Ramos (cell line): Measurements from ENCODE around the gene FAM43A.

Source experiments
- in situ Hi-C: fragments of 300-500 bp; cut with MboI; formaldehyde crosslinking; loops from one replicate; pipeline ENCODE4 v1.14.3; 2022; ENCODE audit warnings: low sequenced_read_pairs; ENCODE audit not compliant: unreplicated experiment

Gene FAM43A

DNA sequence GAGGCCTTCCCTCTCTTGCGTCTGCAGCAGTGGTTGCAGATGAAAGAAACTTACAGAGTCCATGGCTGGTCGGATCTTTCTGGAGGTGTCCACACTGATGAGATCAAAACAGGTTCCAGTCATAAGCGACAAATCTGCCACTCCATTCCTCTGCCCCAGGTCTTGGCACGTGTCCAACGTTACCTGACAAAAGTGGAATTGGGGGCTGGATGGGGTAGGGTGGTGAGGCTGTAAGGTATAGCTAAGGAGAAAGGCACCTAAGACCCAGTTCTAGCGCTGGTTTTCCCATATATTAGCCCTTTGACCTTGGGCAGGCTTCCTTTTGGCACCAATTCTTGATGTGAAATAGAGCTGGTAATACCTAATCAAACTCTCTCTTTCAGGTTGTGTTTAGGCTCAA is 11.0 kb downstream of the FAM43A start:
- in situ Hi-C loops: no loop called here

- in situ Hi-C loops: no loop called here
Observed at GRCh38 chr3:194702545-194702944, 16.9 kb downstream of the FAM43A start.

DNA sequence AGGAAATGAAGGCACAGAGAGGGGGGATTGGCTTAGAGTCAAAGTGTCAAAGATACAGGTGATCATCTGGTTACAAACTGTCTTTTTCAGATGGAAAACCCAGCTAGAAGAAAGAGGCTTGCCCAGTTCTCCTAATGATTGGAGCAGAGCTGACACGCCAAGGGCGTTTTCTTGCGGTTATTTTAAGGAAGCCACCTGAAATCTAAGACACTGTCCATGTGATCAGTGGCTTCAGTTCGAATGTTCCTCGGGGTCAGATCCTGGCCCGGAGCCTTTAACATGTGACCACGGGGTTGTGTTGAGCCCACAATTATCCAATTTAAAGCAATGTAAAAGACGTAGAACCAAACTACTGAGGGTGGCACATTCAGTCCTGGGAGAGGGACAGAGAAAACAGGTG is 19.5 kb downstream of the FAM43A start:
- in situ Hi-C loops: no loop called here

DNA sequence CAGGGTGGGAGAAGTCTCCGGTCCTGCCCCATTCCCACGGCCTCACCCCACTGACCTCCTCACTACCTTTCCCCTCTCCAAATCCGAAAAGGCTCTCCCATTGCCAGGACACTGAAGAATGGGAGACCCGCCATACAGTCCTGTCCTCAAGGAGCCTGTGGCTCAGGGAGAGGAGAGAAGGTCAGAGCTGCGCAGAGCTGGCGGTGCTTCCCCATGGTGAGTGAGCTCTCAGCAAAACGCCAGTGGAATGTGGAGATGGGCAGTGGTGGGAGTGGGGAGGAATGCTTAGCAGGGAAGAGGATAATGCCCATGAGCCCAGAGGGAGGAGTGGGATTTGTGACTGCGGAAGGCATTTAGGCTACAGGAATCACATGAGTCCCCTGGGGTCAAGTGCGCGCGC is 20.1 kb downstream of the FAM43A start:
- in situ Hi-C loops: no loop called here

GRCh38 chr3:194707147-194707540 is 21.5 kb downstream of the FAM43A start:
- in situ Hi-C loops: no loop called here

GRCh38 chr3:194711286-194711685 is 25.6 kb downstream of the FAM43A start:
- in situ Hi-C loops: no loop called here

GRCh38 chr3:194711913-194712312 is 26.2 kb downstream of the FAM43A start:
- in situ Hi-C loops: no loop called here

GRCh38 chr3:194713299-194714136 is 27.8 kb downstream of the FAM43A start:
- in situ Hi-C loops: no loop called here

GRCh38 chr3:194714137-194714455 is 28.4 kb downstream of the FAM43A start:
- in situ Hi-C loops: no loop called here

DNA sequence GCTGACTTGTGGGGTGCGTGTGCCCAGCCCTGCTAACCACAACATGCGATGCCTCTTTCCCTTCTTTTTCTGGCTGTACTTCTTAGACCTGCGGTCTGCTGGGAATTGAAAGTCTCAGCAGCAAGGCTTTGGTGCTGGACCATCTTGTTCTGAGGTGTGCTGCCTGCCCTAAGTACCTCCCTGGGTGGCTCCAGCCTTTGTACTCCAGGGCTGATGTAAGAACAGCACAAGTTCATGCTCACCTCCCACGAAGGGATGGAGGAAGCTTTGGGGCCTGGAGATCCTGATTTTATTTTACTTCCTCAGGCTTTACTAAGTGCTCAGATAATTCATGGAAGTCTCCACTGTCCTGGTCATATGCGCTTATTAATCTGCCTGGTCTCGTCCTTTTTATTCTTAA is 28.9 kb downstream of the FAM43A start:
- in situ Hi-C loops: no loop called here

DNA sequence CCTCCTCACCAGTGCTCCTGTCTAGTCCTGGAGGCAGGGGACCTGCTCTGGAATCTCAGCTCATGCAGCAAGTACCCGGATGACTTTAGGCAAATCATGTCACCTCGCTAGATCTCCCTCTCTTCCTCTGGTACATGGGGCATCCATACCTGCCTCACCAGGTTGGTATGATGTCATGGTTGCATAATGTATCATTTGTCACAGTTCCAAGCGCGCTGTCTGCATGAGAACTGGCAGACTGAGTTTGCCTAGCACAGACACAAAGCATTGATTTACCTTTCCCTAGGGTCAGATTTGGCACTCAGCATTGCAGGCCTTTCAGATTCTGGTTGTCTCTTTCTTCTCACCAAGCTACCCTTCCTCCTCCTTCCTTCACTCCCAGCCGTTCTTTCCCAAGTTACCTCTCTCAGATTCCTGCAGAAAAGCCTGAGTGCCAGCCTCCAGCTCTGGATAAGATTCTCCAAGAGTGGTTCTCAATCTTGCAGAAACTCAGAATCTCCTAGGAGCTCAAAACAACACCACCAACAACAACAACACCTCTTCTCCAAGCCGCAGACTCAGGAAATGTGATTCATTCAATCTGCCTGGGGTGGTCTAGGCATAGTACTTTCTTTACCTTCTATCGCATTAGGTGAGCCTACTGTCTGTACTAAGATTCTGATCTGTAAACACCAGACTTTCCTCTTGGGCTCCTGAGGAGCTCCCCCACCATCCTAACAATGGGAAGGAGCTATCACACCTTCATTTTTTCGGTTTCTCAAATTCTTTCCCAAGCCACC is 29.5 kb downstream of the FAM43A start:
- in situ Hi-C loops: no loop called here

DNA sequence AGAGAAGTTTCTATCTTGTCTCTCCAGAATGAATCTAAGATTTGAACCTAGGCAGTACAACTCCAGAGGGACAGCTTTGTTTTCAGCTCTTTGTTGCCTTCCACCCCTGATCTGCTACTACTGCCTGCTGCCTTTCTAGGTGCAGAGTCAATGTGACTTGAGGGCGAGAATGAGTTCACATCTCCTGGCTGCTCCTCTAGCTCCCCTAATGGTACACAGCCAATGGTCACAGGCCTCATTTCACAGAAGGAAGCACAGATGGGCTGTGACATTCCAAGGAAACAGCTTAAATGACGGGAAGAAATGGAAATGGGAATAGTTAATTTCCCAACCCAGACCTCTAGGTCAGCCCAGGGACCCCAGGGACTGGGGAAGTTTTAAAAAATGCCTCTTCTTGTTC is 32.4 kb downstream of the FAM43A start:
- in situ Hi-C loops: no loop called here

GRCh38 chr3:194720048-194720447 is 34.4 kb downstream of the FAM43A start:
- in situ Hi-C loops: no loop called here

GRCh38 chr3:194723846-194724618 is 38.3 kb downstream of the FAM43A start:
- in situ Hi-C loops: no loop called here

DNA sequence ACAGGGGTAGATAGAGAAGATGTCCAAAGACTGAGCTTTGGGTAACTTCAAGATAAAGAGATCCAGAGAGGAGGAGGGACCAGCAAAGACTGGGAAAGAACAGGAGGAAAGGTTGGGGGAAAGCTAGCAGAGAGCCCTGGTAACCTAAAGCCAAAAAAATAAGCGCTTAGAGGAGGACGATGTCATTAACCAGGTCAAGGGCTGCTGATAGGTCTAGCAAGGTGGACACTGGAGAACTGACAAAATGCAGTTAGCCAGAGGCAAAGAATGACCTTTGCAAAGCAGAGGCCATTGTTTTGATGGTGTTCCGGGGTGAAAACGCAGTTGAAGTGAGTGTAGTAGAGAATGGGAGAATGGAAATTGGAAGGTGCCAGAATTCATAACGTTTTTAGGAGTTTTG is 39.7 kb downstream of the FAM43A start:
- in situ Hi-C loops: no loop called here

DNA sequence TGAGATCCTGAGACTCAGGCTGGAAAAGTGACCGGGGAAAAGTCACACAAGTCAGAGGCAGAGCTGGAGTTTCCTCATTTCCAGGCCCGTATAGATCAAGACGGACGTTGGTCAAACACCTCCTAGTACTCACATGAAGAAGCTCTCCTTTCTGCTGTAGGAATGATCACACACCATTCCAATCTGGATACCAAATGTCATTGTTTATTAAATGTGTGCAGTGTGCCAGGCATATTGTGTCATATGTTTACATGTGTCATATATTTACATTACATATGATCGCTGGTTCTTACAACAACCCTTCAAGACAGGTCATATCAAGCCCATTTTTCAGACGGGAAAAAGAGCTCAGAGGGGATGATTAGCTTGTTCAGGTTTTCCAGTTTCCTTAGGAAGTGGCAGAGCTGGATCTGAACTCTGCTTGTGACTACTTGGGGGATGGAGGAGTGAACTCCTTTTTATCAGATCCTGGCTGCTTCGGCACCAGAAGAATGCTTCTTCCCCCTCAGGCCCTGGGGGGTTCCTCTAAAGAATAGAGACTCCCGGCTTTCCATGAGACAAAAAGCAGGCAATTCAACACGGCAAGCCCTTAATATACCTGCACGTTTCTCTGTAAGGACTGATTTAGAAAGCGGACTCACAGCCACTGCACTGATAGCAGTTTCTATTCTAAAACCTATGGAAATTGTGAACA is 41.9 kb downstream of the FAM43A start:
- in situ Hi-C loops: no loop called here

- in situ Hi-C loops: no loop called here
Observed at GRCh38 chr3:194728986-194729385, 43.3 kb downstream of the FAM43A start.

GRCh38 chr3:194730365-194730764 is 44.7 kb downstream of the FAM43A start:
- in situ Hi-C loops: no loop called here

- in situ Hi-C loops: no loop called here
Observed at GRCh38 chr3:194731506-194732073, 45.9 kb downstream of the FAM43A start.

- in situ Hi-C loops: no loop called here
Observed at GRCh38 chr3:194732617-194733016, 46.9 kb downstream of the FAM43A start.
